T follicular helper cell (primary cell): ENCODE measurements around the gene TFDP1.

Source experiments
- DNase-seq: peaks from one replicate; pipeline ENCODE4 v3.0.0-alpha.2; 2020; ENCODE audit warnings: low read depth

TFDP1 gene

GRCh38 chr13:113632706-113633484 lies 48.3 kb downstream of the TFDP1 start:
- DNase-seq, result no peak

GRCh38 chr13:113633485-113633873 lies 48.9 kb downstream of the TFDP1 start:
- DNase-seq, result no peak

- DNase-seq, result no peak
Measured at GRCh38 chr13:113634279-113635047, 49.9 kb downstream of the TFDP1 start.

GRCh38 chr13:113635048-113635420 lies 50.5 kb downstream of the TFDP1 start:
- DNase-seq, result no peak

- DNase-seq, result no peak
Measured at GRCh38 chr13:113635709-113636108, 51.2 kb downstream of the TFDP1 start.

GRCh38 chr13:113636266-113636963 lies 51.9 kb downstream of the TFDP1 start:
- no peak for DNase-seq

- no peak for DNase-seq
Measured at GRCh38 chr13:113637262-113638160, 53.0 kb downstream of the TFDP1 start.

- DNase-seq, result no peak
Measured at GRCh38 chr13:113638173-113638746, 53.7 kb downstream of the TFDP1 start.

- no peak for DNase-seq
Measured at GRCh38 chr13:113638806-113639205, 54.3 kb downstream of the TFDP1 start.

- DNase-seq, result no peak
Measured at GRCh38 chr13:113639616-113640262, 55.2 kb downstream of the TFDP1 start.

GRCh38 chr13:113641426-113641825 lies 56.9 kb downstream of the TFDP1 start:
- DNase-seq, result no peak

- no peak for DNase-seq
Measured at GRCh38 chr13:113642563-113642962, 58.0 kb downstream of the TFDP1 start.

- no peak for DNase-seq
Measured at GRCh38 chr13:113643593-113643992, 59.0 kb downstream of the TFDP1 start.

- DNase-seq, result no peak
Measured at GRCh38 chr13:113644800-113645199, 60.2 kb downstream of the TFDP1 start.

- no peak for DNase-seq
Measured at GRCh38 chr13:113645329-113645728, 60.8 kb downstream of the TFDP1 start.

- DNase-seq, result no peak
Measured at GRCh38 chr13:113646376-113646775, 61.8 kb downstream of the TFDP1 start.

- no peak for DNase-seq
Measured at GRCh38 chr13:113646921-113647340, 62.4 kb downstream of the TFDP1 start.

GRCh38 chr13:113647351-113648215 lies 63.0 kb downstream of the TFDP1 start:
- DNase-seq, result no peak

GRCh38 chr13:113648216-113648610 lies 63.7 kb downstream of the TFDP1 start:
- DNase-seq, result no peak

- no peak for DNase-seq
Measured at GRCh38 chr13:113649212-113649611, 64.7 kb downstream of the TFDP1 start.
